Myocyte (in vitro differentiated cells): Measurements from ENCODE around the gene HSD17B4. TPM values are rescaled to one million over a fixed set of nuclear protein-coding genes. Genes with fewer than 3 reads are reported as not detected.

Experiments used
- total RNA-seq: library from RNA; depleted of rRNA; stranded (reverse); fragments of >200 nt; gene quantifications from 2 replicates; pipeline ENCODE4 v1.2.3, GENCODE V29; 2014

The HSD17B4 gene
- total RNA-seq, 1 donor from 2014 or later = 117 TPM

Other genes starting within 250 kb of the HSD17B4 start
- 11.8 and 25.6 TPM in 2 replicates for gene TNFAIP8, start 96.5 kb upstream of the HSD17B4 start, total RNA-seq
- gene FAM170A, start 177.1 kb downstream of the HSD17B4 start, total RNA-seq = not detected in 2 replicates